Measurements from ENCODE around the gene HECW1.

Gene HECW1

DNA sequence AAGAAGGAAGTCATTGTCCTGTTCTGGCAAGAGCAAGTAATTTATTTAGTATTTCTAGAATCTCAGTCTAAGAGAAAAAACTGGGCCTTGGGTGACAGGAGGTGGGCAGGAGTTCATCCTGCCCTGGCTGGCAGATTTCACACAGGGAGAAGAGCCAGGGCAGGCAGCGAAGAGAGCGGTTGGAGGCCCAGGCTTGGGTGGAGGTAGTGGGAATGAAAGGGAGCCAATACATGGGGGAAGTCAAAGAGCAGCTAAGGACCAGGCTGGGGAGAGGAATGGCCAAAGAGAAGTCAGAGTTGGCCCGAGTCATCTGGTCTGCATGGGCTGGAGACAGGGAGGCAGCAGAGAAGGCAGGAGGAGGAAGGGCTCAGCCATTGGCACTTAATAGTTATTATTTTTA is 51.4 kb downstream of the HECW1 start:
- DNase-seq (ENCODE audit: low read depth), result no peak
- TF ChIP-seq, protein P1, sequence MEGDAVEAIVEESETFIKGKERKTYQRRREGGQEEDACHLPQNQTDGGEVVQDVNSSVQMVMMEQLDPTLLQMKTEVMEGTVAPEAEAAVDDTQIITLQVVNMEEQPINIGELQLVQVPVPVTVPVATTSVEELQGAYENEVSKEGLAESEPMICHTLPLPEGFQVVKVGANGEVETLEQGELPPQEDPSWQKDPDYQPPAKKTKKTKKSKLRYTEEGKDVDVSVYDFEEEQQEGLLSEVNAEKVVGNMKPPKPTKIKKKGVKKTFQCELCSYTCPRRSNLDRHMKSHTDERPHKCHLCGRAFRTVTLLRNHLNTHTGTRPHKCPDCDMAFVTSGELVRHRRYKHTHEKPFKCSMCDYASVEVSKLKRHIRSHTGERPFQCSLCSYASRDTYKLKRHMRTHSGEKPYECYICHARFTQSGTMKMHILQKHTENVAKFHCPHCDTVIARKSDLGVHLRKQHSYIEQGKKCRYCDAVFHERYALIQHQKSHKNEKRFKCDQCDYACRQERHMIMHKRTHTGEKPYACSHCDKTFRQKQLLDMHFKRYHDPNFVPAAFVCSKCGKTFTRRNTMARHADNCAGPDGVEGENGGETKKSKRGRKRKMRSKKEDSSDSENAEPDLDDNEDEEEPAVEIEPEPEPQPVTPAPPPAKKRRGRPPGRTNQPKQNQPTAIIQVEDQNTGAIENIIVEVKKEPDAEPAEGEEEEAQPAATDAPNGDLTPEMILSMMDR (conservative IDR thresholded peaks at IDR 0.05; ENCODE audit: low read depth, low read length), result no peak
- H3K4me3 ChIP-seq (ENCODE audit: low read length), result no peak overlapping the region

DNA sequence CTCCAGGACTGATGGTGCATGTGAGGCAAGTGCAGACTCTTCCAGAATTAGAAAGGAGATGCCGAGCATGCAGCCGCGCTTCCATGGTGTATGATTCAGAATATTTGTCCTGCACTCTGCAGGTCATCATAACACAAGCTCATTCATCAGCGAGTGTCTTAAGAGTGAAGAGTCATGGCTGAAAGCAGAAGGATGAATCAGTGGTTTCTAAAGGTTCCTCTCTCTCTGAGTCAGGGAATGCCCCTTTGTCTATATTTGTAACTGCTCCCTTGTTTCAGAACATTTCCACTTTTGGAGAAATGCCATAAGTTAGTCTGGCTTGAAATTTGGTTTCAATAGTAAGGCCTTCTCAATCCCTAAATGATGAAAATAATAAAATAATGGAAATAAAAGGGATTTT is 52.3 kb downstream of the HECW1 start:
- TF ChIP-seq, protein P1 (conservative IDR thresholded peaks at IDR 0.05; ENCODE audit: low read depth, low read length), result no peak
- H3K4me3 ChIP-seq (ENCODE audit: low read length), result no peak overlapping the region
- peak; percentile 21 for DNase-seq (ENCODE audit: low read depth)

DNA sequence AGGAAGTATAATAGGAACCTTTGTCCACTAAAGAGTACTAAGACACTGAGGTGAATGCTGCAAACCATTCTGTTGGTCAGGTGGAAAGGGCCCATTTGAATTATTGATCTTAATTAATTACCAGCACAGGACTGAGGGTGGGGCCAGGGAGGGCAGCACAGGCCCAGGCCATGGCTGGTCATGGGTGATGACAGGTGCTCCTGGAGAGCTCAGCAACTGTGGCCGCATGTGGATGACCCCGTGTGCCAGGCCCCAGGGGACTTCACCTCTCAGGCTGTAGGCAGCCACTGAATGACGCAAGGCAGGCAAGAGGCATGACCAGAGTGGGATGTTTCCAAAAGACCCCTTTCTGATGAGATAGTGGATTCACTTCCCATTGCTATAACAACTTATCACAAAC is 54.2 kb downstream of the HECW1 start:
- H3K4me3 ChIP-seq (ENCODE audit: low read length), result no peak overlapping the region
- DNase-seq (ENCODE audit: low read depth), result no peak
- TF ChIP-seq, protein P1 (conservative IDR thresholded peaks at IDR 0.05; ENCODE audit: low read depth, low read length), result no peak

DNA sequence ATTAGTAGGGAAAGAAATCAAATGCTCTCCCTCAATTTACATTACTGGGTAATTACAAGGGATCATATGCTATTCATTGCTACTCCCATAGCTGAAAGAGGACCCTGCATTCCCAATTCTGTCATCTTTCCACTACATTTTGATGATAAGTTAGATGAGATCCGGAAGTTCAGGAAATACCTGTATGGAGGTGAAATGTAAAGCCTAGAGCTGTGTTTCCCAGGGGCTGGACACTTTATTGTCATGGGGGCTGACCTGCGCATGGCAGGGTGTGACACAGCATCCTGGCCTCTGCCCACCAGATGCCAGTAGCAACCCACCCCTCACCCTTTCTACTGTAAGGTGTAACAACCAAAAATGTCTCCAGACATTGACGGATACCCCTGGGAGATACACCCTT is 56.6 kb downstream of the HECW1 start:
- DNase-seq (ENCODE audit: low read depth), result no peak
- no peak overlapping the region for H3K4me3 ChIP-seq (ENCODE audit: low read length)
- TF ChIP-seq, protein P1 (conservative IDR thresholded peaks at IDR 0.05; ENCODE audit: low read depth, low read length), result no peak

DNA sequence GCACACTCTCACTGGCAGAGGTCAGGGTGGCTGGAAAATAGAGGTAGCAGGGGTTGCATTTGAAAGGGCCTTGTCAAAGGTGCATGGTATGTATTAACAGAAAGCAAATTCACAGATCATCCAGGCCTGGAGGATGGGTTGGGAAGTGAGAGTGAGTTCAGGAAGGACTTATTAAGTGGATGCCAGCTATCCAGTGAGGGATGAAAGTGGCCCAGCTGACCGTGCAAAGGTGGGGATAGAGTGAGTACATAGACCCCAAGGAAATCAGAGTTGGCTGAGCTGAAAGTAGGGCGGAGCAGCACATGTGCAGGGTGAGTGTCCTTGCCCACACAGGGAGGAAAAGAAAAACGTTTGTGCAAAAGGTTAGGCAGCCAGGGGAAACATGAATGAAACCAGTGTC is 58.1 kb downstream of the HECW1 start:
- no peak for DNase-seq (ENCODE audit: low read depth)
- TF ChIP-seq, protein P1 (conservative IDR thresholded peaks at IDR 0.05; ENCODE audit: low read depth, low read length), result no peak
- H3K4me3 ChIP-seq (ENCODE audit: low read length), result no peak overlapping the region

DNA sequence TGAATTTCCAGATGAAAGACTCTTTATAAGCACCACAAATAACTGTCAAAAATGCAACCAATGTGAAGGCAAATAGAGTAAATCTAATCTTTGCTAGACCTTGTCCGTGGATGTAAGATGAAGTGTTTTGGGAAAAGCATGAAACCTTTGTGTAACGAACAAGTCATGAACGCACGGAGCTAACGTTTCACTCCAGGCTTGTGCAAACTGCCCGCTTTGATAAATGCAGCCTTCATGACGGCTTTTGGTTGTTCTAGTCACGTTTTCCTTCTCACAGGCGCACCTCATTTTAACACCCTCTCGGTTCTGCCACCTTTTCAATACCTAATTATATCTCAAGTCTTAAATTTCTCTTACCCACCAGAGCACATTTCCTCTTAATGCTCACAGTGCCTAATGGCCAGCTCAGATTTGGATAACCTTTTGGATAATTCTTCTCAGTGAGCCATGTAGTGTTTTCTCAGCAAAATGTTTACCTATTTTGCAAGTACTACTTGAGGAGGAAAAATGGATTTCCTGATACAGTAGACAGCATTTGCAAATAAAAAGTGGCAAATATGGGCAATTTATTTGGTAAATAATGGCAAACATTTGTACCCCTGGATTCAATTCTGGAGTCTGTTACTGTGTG is 63.2 kb downstream of the HECW1 start:
- TF ChIP-seq, protein P1 (conservative IDR thresholded peaks at IDR 0.05; ENCODE audit: low read depth, low read length), result no peak
- no peak for DNase-seq (ENCODE audit: low read depth)
- no peak overlapping the region for H3K4me3 ChIP-seq (ENCODE audit: low read length)

DNA sequence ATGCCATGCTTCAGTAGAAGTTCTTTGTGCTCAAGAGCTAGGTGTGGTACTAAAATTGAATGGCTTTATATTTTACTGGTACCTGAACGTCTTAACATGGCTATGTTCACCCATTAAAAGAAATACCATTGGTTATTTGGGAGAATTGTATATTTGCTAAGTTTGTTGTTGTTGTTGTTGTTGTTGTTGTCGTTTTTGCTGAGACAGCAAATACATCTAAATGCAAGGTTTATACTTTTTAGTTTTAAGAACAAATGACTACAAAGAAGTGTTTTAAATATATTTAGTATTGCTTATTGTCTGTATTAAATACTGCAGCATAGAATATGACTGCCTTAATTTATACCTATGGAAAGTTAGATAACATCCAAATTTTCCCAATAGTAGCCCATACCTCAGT is 66.9 kb downstream of the HECW1 start:
- DNase-seq (ENCODE audit: low read depth), result no peak

More for the DNA sequence above, 66.9 kb downstream of the HECW1 start:
- H3K4me3 ChIP-seq (ENCODE audit: low read length), result no peak overlapping the region
- TF ChIP-seq, protein P1 (conservative IDR thresholded peaks at IDR 0.05; ENCODE audit: low read depth, low read length), result no peak

All from retinal pigment epithelial cell (primary cell).